H1 (cell line): ENCODE measurements around the gene R3HCC1L. TPM values are rescaled to one million over a fixed set of nuclear protein-coding genes. Genes with fewer than 3 reads are reported as not detected.

ENCODE experiments used
- BACH1 ChIP-seq: IDR thresholded peaks from 2 replicates; pipeline ENCODE4 v1.6.1; 2012; ENCODE audit warnings: low read length, improper control_type of control experiment
- NRF1 ChIP-seq: IDR thresholded peaks from 2 replicates; pipeline ENCODE4 v1.6.1; 2011; ENCODE audit warnings: mild to moderate bottlenecking, low read depth, low read length, improper control_type of control experiment
- SIN3A ChIP-seq, 2 experiments: IDR thresholded peaks in 1 of 2; conservative IDR thresholded peaks in 1 of 2; 2 replicates each; pipeline ENCODE4 v1.6.1; 2011 to 2012; ENCODE audit warnings: low read length in 2 of 2, improper control_type of control experiment in 1 of 2, low read depth in 1 of 2, mild to moderate bottlenecking in 1 of 2
- TBP ChIP-seq: IDR thresholded peaks from 2 replicates; pipeline ENCODE4 v1.6.1; 2011; ENCODE audit warnings: low read depth, low read length, improper control_type of control experiment
- polyA plus RNA-seq, 7 experiments: library from polyadenylated mRNA; depleted of rRNA in 3 of 7; stranded (reverse) in 5 of 7; unstranded in 2 of 7; fragments of >200 nt in 5 of 7; fragments of 200-250 nt in 2 of 7; gene quantifications; 1 replicate in 5 of 7; 2 replicates in 1 of 7; 4 replicates in 1 of 7; pipeline versions ENCODE4 v1.2.1 to v1.2.3, GENCODE V29; 2011 to 2013; ENCODE audit warnings: missing spikeins in 2 of 7, mixed read lengths in 2 of 7
- total RNA-seq: library from RNA; stranded (reverse); fragmentation: NEBNext Ultra II Directional; extraction: Animal tissue kit (Norgen Biotek cat#: 25700); gene quantifications from 2 replicates; pipeline ENCODE4 v1.2.1, GENCODE V29; 2021

Gene R3HCC1L
- total and polyA plus RNA-seq, 2 of the 8 experiments (the other 6 are each of a cell fraction or from before 2014, with no cell fraction given) = 6.9 to 13.9 TPM

GRCh38 chr10:98286419-98286818, 152.0 kb downstream of the R3HCC1L start (continued):
- no peak for TF ChIP-seq SIN3A (conservative IDR thresholded peaks at IDR 0.05 in 1 of 2, IDR thresholded peaks at IDR 0.05 in 1 of 2; ENCODE audit: low read depth in 1 of 2, low read length in 2 of 2)
- TF ChIP-seq BACH1 = no peak
- TF ChIP-seq NRF1 = no peak
- no peak for TF ChIP-seq TBP
- TF ChIP-seq, all 59 proteins: peak for 0
